ENCODE measurements around the gene RSRC2.

DNA sequence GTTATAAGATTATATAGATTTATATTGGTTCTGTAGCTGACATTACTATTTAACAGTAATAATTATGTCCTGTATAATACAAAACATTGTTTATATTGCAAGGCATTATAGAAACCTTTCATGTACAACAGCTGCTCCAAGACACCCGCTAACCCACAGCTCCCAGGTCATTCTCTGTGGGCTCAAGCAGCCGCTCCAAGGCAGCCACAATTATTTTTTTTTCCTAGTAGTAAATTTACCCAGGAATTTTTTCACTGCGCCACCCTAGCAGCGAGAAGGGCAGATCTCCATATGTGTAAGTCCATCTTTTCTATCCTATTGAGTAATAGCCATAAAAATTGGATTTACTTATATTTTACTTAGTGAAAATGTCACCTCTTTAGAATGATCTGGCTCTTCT, 36.6 kb upstream of the RSRC2 start:
- TF ChIP-seq, protein P1, sequence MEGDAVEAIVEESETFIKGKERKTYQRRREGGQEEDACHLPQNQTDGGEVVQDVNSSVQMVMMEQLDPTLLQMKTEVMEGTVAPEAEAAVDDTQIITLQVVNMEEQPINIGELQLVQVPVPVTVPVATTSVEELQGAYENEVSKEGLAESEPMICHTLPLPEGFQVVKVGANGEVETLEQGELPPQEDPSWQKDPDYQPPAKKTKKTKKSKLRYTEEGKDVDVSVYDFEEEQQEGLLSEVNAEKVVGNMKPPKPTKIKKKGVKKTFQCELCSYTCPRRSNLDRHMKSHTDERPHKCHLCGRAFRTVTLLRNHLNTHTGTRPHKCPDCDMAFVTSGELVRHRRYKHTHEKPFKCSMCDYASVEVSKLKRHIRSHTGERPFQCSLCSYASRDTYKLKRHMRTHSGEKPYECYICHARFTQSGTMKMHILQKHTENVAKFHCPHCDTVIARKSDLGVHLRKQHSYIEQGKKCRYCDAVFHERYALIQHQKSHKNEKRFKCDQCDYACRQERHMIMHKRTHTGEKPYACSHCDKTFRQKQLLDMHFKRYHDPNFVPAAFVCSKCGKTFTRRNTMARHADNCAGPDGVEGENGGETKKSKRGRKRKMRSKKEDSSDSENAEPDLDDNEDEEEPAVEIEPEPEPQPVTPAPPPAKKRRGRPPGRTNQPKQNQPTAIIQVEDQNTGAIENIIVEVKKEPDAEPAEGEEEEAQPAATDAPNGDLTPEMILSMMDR (conservative IDR thresholded peaks at IDR 0.05; ENCODE audit: low read depth, low read length): no peak
- no peak for TF ChIP-seq EZH2 (IDR thresholded peaks at IDR 0.05; ENCODE audit: borderline replicate concordance, low read depth, low read length, poor library complexity, severe bottlenecking)
